RCC 7860 (cell line): ENCODE results near the gene PWWP2B.
A peak's percentile ranks its signal among the peaks of the same experiment; 100 is the strongest.

Experiments used
- DNase-seq: peaks from one replicate; pipeline ENCODE4 v3.0.0-alpha.2; 2015; ENCODE audit warnings: low spot score
- FAIRE-seq: peaks from 2 replicates; lab custom pipeline; 2012; peaks lifted over from hg19 to GRCh38; lab: Jason Lieb, UNC

PWWP2B gene

DNA sequence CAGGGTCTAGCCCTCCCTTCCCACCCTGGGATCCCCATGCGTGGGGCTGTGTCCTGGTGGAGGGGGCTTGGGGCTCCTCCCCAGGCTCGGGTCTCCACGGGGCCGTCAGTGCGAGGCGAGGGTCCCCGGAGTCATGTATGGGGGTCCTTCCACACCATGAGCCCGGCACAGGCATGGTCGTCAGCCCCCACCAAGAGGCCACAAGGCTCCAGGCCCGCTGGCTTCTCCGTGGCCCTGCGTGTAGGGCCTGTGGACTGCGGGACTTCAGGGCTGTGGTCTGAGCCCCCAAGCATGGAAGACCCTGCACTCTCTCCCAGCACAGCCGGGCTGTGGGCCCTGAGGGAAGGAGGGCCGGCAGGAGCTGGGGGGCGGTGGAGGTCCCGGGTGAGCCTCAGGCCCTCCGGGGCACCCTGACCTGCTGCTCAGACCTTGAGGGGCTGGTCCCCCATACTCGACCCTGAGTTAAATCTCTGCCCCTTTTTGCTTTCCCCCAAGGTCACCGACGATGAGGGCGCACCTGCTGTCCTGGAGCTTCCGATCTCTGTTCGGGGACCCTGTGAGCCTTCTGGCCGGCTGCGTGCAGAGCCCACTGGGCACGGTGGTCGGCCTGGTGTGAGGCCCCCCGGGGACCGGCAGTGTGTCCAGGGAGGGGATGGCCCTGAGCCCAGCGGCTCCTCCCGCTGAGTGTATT lies 19.7 kb downstream of the PWWP2B start:
- DNase-seq (no peak), FAIRE-seq (no peak)

DNA sequence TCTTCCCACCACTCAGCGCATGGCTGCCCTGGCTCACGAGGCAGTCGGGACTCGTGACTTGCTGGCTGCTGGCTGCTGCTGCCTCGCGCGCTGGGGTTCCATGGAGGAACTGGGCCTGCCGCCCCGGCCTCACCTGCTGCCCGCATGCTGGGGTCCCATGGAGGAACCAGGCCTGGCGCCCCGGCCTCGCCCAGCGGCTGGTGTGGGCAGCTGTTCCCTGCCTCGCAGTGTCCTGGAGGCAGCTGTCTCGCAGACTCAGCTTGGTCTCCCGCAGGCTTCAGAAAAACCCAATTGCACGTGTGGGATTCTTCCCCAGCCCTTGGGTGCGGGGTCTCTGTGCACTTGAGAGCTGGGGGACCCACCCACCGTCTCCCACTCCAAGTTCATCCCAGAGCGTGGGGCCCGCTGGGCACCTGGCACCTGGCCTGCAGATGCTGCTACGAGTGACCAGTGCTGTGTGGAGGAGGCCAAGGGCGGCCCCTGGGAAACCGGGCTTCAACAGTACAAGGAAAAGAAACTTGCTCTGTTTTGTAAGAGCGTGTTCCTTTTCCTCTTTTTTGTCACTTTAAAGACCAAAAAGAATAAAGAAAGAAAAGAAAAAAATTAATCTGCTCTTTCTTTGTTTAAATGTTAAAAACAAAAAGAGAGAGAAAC lies 20.4 kb downstream of the PWWP2B start:
- FAIRE-seq = no peak

DNA sequence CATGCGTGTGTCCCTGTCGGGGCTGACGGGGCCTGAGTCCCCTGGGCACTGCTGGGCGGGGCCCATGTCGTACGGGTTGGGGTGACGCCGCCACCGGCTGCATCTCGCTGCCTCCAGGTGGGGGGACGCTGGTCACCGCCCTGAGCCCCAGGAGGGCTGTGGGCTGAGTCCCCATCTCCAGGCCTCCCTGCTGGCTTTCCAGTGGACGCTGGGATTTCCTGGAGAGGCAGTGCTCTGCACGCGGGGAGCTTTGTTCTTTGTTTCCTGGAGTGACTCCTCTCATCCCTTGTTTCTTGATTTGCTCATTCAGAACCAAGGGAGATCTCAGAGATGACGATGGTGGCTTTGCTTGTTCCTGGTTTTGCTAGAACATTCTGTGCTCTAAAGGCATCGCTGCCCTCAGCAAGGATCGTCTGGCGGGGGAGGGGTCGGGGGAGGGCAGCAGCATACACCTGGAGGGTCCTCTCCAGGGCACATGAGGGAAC lies 21.0 kb downstream of the PWWP2B start:
- FAIRE-seq (no peak), DNase-seq (no peak)

More for the DNA sequence above, 20.4 kb downstream of the PWWP2B start:
- no peak for DNase-seq

DNA sequence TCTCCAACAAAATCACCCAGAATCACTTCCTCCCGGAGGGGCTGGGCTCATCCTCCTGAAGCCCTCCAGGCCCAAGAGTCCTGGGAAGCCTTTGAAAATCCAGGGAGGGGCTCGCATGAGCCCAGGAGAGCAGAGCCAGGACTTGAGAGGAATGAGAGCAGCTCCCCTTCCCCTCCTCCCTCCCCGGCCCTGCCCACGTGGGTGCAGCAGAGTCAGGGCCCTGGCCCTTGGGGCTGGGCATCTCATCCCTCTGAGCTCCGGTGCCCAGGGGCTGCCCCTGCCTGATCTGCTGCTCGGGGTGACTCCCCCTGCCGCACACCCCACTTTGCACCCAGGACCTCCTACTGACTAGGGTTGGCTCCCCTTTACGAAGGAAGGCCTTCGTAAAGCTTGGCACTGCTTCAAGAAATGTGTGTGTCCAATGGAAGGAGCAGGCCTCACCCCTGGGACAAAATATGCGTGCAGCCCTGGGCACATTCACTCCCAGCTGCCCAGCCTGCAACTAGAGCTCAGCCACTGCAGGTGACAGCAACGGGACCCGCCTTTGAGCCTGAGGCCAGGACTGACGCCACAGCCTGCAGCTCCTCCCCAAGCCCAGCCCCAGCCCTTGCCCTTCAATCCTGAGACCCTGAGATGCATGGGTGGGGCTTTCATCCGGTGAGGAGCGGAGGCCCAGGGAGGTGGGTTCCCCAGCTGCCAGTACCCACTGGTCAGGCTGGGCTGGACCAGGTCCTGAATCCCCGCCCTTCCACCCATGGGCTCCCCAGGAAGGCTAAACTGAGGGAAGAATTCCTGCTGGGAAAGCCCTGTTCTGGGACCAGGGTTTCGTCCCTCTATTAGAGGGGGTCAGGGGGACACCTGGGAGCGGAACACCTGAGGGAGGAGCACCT lies 21.8 kb downstream of the PWWP2B start:
- FAIRE-seq = no peak
- no peak for DNase-seq

DNA sequence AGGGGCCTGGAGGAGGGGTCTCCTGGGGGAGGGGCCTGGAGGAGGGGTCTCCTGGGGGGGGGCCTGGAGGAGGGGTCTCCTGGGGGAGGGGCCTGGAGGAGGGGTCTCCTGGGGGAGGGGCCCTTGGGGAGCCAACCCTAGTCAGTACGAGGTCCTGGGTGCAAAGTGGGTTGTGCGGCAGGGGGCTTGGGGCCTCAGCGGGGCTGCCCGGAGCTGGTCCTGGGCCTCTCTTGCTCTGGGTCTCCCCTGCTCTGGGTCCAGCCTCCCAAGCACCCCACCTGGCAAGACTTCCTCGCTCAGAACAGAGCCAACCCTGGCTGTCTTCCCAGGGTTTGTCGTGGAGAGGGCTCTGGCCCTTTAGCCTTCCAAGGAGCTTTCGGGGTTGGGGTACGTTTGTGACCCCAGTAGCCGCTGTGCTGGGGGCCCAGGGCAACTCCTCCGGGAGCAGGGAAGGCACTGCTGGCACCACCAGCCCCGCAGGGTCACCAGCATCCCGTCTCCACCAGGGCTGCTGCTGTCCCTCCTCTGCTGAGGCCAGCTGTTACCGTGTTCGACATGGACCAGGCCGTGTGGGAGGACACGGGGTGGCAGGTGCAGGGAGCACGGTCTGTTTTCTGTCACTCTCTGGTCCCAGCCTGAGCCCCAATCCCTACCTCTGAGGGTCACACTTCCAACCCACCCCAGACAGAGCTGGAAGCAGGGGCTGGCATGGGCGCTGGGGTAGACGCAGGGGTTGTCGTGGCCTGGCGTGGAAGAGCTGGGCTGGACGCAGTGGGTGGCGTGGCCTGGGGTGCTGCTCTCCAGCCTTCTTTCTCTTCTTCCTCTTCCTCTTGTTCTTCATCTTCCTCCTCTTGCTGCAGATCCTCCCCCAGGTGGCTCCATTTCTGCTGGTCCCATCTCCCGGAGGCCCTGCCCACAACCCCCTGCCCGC lies 22.8 kb downstream of the PWWP2B start:
- no peak for FAIRE-seq
- DNase-seq = no peak

DNA sequence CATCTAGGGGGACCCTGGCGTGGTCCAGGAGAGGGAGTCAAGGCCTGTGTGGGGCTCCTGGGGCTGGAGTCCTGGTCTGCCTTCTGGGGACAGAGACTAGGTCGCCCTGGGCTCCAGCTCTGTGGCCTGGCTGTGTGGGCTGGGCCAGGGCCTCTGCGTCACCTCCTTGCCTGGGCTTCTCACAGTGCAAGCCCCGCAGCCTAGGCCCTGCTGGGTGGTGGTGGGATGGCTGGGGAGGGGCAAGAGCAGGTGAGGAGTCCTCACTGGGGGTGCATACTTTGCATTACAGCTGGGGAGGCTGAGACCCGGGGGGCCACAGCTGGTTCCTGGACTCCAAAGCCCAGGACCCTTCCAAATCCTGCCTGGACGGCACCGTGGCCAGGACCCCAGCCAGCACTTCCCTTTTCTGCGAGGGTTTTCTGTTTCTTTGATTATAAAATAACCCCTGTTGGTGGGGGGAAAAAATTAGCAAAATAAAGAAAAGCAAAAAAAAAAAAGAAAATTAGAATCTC lies 23.5 kb downstream of the PWWP2B start:
- DNase-seq (no peak), FAIRE-seq (no peak)

DNA sequence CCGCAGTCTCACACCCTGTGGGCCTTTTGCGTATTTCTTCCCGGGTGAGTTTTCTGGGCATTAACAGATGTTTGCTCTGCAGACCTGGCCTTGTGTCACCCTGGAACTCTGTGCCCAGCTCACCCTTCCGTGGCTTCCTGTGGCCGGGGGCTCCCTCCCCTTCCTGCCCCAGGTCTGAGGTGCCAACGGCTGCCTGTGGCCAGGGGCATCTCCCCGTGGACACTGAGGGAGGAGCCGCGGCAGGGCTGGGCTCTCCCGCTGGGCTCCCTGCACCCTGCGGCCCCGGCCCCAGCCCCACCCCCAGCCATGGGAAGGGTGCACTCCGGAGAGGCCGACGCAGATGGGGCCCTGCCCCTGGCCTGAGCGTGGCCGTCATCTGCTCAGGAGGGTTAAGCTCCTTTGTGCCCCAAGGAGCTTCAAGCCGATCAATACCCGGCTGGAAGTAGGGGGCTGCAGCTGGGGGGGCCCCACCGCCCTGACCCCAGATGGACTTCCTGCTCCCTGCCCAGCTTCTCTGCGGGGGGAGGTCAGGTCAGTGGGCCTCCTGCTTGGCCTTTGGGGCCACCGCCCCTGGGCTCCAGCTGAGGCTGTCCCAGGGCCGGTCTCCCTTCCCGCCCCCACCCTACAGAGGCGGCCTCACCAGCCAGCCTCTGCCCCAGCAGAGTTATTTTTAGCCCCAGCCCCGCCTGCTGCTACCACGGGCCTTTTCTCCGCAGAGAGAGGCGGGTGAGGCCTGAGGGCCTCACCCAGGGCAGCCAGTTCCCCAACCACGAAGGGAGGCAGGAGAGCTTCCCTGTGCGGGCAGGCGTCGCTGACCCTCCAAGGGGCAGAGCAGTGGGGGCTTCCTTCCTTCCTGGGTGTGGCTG lies 24.2 kb downstream of the PWWP2B start:
- DNase-seq (peak; percentile 54), FAIRE-seq (peak; percentile 5)

DNA sequence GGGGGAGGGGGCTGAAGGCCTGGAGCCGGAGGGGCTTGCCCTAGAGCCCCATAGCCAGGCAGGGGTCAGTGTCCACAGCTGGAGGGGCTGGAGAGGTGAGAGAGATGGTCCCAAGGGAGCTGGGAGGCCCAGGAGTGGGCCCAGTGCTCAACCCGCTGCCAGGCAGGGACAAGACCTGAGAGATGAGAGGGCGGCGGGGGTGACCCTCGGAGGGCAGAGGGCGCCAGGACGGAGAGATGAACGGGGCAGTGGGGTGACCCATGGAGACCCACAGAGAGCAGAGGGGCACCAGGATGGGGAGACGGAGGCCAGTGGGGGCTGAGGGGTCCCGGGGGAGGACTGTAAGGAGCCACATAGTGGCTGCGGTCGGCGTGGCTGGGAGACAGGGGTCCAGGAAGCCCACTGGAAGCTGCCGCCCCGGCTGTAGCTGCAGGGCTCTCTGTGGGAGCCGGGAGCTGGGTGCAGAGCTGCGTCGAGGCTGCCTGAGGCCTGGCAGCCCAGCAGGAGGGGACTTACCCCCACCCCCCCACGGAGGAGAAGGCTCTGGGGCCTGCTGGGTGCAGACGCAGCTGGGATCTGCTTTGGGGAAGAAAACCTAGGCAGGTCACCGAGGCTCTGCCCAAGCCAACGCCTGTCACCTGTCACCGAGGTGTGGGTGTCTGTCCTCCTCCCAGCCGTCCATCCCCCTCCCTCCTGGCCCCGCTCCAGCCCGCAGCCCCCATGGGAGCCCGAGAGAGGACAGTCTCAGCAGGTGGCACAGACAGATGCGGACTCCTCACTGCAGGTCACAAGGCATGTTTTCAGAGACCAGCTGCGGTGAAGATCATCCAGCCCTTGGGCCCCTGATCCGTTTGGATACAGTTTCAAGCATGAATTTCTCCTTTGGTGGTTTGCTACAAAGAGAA lies 25.1 kb downstream of the PWWP2B start:
- FAIRE-seq (no peak), DNase-seq (no peak)

DNA sequence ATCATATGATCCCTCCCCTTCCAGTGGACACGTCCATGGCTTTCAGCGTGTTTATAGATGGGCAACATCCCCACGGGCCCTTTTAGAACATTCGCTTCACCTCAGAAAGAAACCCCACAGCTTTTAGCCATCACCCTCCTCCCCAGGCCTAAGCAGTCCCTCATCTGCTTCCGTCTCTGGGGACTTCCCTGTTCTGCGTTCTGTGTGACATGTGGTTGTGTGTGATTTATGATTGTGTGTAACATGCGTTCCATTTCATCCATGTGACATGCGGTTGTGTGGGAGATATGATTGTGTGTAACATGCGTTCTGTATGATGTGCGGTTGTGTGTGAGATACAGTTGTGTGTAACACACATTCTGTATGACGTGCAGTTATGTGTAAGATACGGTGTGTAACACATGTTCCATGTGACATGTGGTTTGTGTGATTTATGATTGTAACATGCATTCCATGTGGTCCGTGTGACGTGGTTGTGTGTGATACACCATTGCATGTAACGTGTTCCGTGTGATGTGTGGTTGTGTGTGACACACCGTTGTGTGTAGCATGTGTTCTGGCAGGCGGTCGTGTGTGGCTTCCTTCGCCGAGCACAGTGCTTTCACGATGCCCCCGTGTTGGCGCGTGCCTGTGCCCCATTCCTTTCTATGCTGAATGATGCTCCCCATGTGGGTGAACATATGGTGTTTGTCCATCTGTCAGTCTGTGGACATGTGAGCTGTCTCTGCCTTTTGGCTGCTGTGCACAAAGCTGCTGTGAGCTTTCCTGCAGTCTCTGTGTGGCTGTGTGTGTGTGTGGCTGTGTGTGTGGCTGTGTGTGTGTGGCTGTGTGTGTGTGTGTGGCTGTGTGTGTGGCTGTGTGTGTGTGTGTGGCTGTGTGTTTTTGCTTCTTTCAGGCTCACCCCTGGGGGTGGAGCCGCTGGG lies 26.2 kb downstream of the PWWP2B start:
- no peak for DNase-seq
- no peak for FAIRE-seq

DNA sequence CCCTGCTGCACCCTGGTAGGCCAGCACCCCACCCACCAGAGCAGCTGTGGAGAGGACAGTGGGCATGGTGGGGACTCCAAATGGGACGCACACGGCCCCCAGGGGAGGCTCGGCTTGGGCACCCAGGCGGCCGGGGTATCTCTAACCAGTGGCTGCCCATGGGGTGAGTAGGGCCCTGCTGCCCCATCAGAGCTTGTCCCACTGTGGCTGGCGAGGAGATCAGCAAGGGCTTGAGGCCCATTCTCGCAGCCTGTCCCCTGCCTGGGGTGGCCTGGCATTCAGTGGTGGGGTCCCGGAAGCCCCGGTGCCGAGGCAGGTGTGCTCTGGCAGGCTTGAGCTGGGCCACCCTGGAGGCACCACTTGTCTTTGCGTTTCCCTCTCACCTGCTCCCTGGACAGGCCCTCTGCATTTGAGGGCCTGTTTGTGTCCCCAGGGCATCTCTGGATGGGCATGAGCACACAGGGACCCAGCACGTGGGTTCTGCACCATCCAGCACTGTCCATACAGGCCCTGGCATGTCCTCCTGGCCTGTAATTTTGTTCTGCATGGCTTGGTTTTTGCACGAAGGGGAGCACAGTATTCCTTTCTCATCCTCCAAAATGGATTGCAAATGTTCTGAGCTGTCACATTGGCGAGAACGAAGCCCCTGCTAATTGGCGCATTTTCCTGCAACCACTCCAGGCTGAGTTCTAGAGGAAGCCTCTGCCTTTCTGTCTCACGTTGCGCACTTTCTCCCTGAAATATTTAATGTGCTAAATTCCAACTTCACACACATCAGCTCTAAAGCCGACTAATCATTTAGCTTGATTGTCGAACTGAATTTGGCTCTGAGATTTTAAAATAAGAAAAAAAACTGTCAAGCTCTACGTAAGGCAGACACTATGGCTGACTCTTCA lies 27.2 kb downstream of the PWWP2B start:
- DNase-seq = no peak
- FAIRE-seq = no peak

DNA sequence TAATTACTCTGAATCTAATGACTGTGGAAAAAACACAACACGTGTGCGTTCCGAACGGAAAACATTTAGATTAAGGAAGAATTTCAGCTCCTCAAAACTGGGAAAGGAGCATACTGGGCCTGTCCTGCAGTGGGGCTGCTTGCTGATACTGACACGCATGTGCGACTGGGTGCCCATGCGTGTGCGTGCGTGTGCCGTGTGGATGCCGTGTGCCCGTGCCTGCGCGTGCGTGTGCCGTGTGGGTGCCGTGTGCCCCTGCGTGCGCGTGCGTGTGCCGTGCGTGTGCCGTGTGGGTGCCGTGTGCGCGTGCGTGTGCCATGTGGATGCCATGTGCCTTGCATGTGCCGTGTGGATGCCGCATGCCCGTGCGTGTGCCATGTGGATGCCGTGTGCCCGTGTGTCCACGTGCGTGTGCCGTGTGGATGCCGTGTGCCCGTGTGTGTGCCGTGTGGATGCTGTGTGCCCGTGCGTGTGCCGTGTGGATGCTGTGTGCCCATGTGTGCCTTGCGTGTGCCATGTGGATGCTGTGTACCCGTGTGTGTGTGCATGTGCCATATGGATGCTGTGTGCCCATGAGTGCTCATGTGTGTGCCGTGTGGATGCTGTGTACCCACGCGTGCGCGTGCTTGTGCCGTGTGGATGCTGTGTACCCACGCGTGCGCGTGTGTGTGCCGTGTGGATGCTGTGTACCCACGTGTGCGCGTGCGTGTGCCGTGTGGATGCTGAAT lies 28.2 kb downstream of the PWWP2B start:
- DNase-seq = no peak
- no peak for FAIRE-seq

DNA sequence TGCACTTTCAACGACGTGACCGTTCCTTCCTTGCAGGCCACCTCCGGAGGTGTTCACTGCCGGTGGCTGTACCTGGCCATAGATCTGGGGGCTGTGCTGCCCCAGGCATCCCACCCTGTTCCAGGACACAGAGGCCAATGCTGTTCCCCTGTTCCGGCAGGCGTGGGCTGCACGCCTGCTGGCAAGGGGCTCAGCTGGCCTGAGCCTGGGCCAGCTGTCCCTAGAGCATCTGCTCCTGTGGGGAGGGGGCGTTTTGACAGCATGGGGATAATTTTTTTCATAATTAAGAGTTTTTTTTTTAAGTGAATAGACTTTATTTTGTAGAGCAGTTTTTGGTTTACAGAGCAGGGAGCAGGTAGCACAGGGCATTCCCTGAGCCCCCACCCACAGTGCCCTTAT lies 28.8 kb downstream of the PWWP2B start:
- DNase-seq = no peak
- FAIRE-seq = no peak

DNA sequence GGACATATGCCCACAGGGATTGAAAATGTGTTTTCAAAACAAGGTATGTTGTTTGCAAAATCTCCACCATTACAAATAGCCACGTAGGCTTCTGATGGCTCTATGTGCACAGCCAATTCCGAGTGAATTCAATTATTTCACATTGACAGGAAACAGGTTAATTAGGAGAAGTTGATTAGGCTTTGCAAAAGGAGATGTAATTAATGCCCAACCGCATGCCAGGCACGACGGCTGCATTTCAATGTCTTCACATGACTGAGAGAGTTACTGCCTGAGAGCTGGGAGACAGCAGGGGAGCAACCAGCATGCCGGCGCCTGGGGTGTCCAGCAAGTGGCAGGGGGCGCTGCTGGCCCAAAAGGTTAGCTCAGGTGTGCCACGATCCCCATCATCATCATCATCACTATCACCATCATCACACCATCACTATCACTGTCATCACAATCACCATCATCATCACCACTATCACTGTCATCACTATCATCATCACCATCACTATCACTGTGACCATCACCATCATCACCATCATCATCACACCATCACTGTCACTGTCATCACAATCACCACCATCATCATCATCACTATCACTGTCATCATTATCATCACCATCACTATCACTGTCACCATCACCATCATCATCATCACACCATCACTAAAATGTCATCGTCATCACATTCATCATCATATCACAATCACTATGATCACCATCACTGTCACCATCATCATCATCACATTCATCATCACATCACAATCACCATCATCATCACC lies 30.2 kb downstream of the PWWP2B start:
- no peak for DNase-seq
- no peak for FAIRE-seq

DNA sequence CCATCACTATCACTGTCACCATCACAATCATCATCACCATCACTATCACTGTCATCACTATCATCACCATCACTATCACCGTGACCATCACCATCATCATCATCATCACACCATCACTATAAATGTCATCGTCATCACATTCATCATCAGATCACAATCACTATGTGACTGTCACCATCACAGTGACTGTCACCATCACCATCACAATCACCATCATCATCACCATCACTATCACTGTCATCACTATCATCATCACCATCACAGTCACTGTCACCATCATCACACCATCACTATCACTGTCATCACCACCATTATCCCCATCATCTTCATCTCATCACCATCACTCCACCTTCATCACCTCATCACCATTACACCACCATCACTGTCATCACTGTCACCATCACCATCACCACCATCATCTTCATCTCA lies 31.0 kb downstream of the PWWP2B start:
- FAIRE-seq = no peak

DNA sequence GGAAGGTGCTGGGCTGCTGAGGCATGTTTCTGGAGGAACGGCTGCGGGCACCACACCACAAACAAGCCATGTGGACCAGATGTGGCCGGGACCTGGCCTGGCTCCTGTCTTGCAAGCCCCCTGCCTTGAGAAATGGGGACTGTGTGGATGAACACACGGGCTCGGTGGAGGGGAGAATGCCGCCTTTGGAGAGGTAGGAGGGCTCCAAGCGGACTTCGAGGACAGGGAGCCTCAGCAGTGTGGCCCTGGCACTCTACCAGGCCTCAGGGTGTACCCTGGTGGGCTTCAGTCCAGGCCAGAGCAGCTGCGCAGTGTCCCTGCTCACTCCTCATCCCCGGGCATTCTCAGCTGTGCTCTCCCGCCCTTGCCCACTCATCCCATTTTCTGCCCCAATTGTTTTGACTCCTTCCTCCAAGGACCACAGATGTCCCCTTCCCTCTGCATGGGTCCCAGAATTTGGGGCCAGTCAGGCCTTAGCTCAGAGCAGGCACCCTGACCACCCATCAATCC lies 31.5 kb downstream of the PWWP2B start:
- FAIRE-seq = no peak
- DNase-seq = no peak

More for the DNA sequence above, 31.0 kb downstream of the PWWP2B start:
- no peak for DNase-seq
